NOMO-1 treated with DMSO at 0.1 percent for 48 hours (cell line): Measurements from ENCODE around the gene SPG11.
"Not testable (repeated sequence)": the region's sequence is repeated elsewhere in the genome, so short reads cannot be mapped to it uniquely, and the experiment has no call there.

Experiments used
- DNase-seq: peaks from one replicate; lab custom pipeline; 2025; ENCODE audit not compliant: unreplicated experiment; lab: John Stamatoyannopoulos, UW

The SPG11 gene

GRCh38 chr15:44569316-44569715 is 94.1 kb downstream of the SPG11 start:
- no peak for DNase-seq

GRCh38 chr15:44568338-44568737 is 95.1 kb downstream of the SPG11 start:
- no peak for DNase-seq

GRCh38 chr15:44566155-44566540 is 97.3 kb downstream of the SPG11 start:
- DNase-seq: no peak

GRCh38 chr15:44565387-44566154 is 97.9 kb downstream of the SPG11 start:
- no peak for DNase-seq

GRCh38 chr15:44560926-44561325 is 102.5 kb downstream of the SPG11 start:
- DNase-seq: not testable (repeated sequence)

- DNase-seq: no peak
These were observed 108.3 kb downstream of the SPG11 start for GRCh38 chr15:44554934-44555723.

GRCh38 chr15:44550734-44551133 is 112.7 kb downstream of the SPG11 start:
- DNase-seq: no peak

- DNase-seq: no peak
These were observed 113.2 kb downstream of the SPG11 start for GRCh38 chr15:44550256-44550655.

GRCh38 chr15:44549152-44549551 is 114.3 kb downstream of the SPG11 start:
- not testable (repeated sequence) for DNase-seq

- DNase-seq: peak; percentile 12
These were observed 117.3 kb downstream of the SPG11 start for GRCh38 chr15:44545913-44546802.

GRCh38 chr15:44544745-44545144 is 118.7 kb downstream of the SPG11 start:
- not testable (repeated sequence) for DNase-seq

GRCh38 chr15:44542596-44542995 is 120.9 kb downstream of the SPG11 start:
- no peak for DNase-seq

GRCh38 chr15:44541282-44541958 is 122.0 kb downstream of the SPG11 start:
- no peak for DNase-seq

GRCh38 chr15:44537735-44538240 is 125.7 kb downstream of the SPG11 start:
- DNase-seq: no peak

GRCh38 chr15:44536962-44537734 is 126.3 kb downstream of the SPG11 start, which contains the start of gene EIF3J:
TSS of gene EIF3J (plus strand) at chr15:44537147. CDS start at chr15:44537195, 48 bp downstream.
- DNase-seq: peak; percentile 96

- DNase-seq: peak; percentile 96
These were observed 127.0 kb downstream of the SPG11 start for GRCh38 chr15:44536302-44536961.

GRCh38 chr15:44535523-44536301 is 127.8 kb downstream of the SPG11 start:
- DNase-seq: no peak

- DNase-seq: no peak
These were observed 128.4 kb downstream of the SPG11 start for GRCh38 chr15:44535092-44535491.
